Lower leg skin (tissue), 4 donors: Measurements from ENCODE around the gene KSR2. TPM values are rescaled to one million over a fixed set of nuclear protein-coding genes. Genes with fewer than 3 reads are reported as not detected.

Experiments
- DNase-seq, 2 donors: peaks; one replicate each; pipeline ENCODE4 v3.0.0-alpha.2; 2019; ENCODE audit warnings: low spot score in 2 of 2
- H3K4me3 ChIP-seq: fragments of 200-600 bp; sonication (generic); 2 replicates; pipeline ENCODE4 v1.5.1; 2017; ENCODE audit warnings: mild to moderate bottlenecking, low read depth; ENCODE audit not compliant: poor library complexity, severe bottlenecking
- POLR2A ChIP-seq, 2 donors: fragments of 450-650 bp; IDR thresholded peaks; one replicate each; pipeline ENCODE4 v1.6.1; 2016 to 2017; ENCODE audit warnings: antibody characterized with exemption in 2 of 2, mild to moderate bottlenecking in 1 of 2, moderate library complexity in 1 of 2
- WGBS, 2 donors: methylation state at CpG; one replicate each; pipeline ENCODE4 v1.1.5; 2018; 5-methylcytosine and 5-hydroxymethylcytosine counted together
- intact Hi-C: fragments of 100-400 bp; cut with DNase I; formaldehyde crosslinking; loops from one replicate; pipeline ENCODE4 v1.15.0; 2023; ENCODE audit warnings: low total_unique reads
- total RNA-seq, 4 donors: library from RNA; depleted of rRNA; stranded (reverse); fragments of >200 nt; gene quantifications; one replicate each; pipeline ENCODE4 v1.1.0, GENCODE V29; 2016
- TF ChIP-seq, protein P1 (sequence below), 3 donors: fragments of 450-650 bp; IDR thresholded peaks; one replicate each; pipeline ENCODE4 v1.5.1; 2016; ENCODE audit warnings: antibody characterized with exemption in 3 of 3, mild to moderate bottlenecking in 3 of 3, moderate library complexity in 2 of 3

The KSR2 gene
- total RNA-seq, 4 donors from 2014 or later, result 0.17 to 0.84 (median 0.35) TPM

DNA sequence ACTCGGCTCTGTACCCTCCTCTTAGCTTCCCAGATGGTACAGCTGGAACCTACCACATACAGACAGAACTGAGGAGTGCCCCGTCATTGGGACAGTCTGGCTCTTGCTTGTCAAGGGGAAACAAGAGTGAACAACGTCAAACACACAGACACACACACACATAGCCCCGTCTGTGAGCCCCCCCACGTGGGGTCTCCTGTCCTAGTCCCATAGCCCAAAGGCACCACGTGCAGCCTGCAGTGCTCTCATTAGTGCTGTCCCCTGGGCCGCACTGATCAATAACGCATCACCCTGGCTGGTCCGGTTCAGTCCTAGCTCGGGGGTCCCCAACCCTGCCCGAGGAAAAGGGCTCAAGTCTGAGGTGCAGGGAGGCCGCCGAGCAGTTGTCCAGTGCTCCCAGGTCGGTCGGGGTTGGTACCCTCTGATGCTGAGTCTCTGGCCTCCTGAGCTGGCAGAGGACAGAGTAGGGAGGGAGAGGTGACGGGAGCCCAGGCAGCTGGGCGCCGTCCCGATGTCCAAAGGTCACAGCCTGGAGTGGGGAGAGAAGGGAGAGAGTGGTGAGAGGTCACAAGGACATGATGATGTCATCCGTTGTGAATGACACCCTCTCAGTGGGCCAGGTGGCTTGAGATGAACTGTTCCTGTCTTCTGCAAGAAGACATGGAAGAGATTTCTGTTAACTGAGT lies 502.0 kb downstream of the KSR2 start:
- intact Hi-C loops, result no loop called here
- DNase-seq, result no peak
- 77 to 80% methylated on average over 15 to 19 of the region's 20 CpGs for WGBS, 2 donors
- TF ChIP-seq POLR2A (IDR thresholded peaks at IDR 0.05), result no peak
- TF ChIP-seq, protein P1, sequence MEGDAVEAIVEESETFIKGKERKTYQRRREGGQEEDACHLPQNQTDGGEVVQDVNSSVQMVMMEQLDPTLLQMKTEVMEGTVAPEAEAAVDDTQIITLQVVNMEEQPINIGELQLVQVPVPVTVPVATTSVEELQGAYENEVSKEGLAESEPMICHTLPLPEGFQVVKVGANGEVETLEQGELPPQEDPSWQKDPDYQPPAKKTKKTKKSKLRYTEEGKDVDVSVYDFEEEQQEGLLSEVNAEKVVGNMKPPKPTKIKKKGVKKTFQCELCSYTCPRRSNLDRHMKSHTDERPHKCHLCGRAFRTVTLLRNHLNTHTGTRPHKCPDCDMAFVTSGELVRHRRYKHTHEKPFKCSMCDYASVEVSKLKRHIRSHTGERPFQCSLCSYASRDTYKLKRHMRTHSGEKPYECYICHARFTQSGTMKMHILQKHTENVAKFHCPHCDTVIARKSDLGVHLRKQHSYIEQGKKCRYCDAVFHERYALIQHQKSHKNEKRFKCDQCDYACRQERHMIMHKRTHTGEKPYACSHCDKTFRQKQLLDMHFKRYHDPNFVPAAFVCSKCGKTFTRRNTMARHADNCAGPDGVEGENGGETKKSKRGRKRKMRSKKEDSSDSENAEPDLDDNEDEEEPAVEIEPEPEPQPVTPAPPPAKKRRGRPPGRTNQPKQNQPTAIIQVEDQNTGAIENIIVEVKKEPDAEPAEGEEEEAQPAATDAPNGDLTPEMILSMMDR (IDR thresholded peaks at IDR 0.05), result no peak
- no peak overlapping the region for H3K4me3 ChIP-seq

DNA sequence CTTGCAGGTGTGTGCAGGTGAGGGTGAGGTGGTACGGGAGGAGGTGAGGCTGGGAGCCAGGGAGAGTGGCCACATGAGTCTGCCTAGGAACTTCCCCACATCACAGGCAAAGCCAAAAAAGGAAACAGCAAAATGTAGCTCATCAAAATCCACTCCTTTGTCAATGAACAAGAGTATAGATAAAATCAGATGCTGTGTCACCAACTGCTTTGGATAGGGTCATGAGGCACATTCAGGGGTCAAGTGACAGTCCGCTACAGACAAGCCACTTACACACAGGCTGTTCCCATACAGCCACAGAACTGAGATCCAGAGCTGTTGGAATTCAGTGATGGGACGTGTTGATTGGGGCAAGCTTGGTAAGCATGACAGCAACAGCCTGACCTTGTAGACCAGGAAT lies 507.1 kb downstream of the KSR2 start:
- 73 to 78% methylated on average over 3 of the region's 3 CpGs for WGBS, 2 donors
- TF ChIP-seq, protein P1 (IDR thresholded peaks at IDR 0.05), result no peak
- no peak for TF ChIP-seq POLR2A (IDR thresholded peaks at IDR 0.05)
- H3K4me3 ChIP-seq, result no peak overlapping the region
- intact Hi-C loops, result no loop called here
- DNase-seq, result no peak

DNA sequence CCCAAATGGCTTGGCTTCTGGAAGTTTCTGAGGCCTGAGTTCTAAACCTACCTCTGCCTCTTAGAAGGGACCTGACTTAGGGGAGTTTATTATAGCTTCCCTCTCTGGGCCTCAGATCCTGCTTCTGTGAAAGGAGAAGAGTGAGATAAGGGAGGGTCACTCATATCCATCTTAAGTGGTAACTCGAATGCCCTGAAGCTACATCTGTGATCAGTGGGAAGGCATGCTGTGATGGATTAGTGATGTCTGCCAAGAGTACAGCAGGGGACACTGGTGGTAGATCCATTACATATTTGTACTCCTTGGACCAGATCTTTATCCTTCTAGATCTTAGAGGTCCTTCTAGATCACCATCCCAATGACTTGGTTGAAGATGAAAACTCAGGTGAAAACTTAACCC lies 509.6 kb downstream of the KSR2 start:
- WGBS, 2 donors, result 89 to 92% methylated on average over 1 of the region's 1 CpG
- TF ChIP-seq, protein P1 (IDR thresholded peaks at IDR 0.05), result no peak
- no peak for TF ChIP-seq POLR2A (IDR thresholded peaks at IDR 0.05)
- no peak for DNase-seq
- intact Hi-C loops, result no loop called here
- no peak overlapping the region for H3K4me3 ChIP-seq

DNA sequence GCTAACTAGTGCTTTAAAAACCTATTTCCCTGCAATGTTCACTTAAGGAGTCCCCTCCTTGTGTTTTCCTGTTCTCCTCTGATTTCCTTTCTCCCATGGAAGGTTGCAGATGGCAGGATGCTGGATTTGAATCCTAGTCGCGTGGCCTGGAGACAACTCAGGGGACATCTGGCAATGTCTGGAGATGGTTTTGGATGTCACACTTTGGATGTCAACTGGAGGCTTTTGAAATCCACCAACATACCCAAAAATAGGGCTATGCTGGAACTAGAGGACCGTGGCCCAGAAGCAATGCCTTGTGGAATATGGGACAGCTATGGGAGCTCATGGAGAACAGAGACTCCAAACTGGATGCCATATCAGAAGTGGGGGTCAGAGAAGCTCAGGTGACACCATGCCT lies 511.6 kb downstream of the KSR2 start:
- TF ChIP-seq, protein P1 (IDR thresholded peaks at IDR 0.05), result no peak
- TF ChIP-seq POLR2A (IDR thresholded peaks at IDR 0.05), result no peak
- intact Hi-C loops, result no loop called here
- DNase-seq, result no peak
- H3K4me3 ChIP-seq, result no peak overlapping the region
- WGBS, 2 donors, result 84 to 88% methylated on average over 3 of the region's 3 CpGs

DNA sequence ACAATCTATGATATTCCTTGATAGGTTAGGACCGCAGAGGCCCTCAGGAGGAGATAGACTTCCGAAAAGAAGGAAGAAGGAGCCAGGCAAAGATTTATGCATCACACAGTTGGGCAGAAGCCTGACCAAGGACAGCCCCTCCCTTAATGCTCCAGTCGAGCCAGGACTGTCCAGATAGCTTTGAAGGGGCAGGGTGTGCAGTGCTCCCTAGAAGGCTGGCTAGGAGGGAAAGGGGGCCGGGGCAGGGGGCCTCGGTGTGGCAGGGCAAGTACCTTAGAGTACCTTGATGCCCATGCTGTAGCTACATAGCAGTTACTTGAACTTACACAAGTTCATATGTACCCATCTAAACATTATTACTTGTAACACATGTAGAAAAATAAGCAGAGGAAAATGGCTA lies 512.7 kb downstream of the KSR2 start:
- intact Hi-C loops, result no loop called here
- WGBS, 2 donors, result 67 to 74% methylated on average over 5 of the region's 5 CpGs
- TF ChIP-seq, protein P1 (IDR thresholded peaks at IDR 0.05), result no peak
- no peak for TF ChIP-seq POLR2A (IDR thresholded peaks at IDR 0.05)
- H3K4me3 ChIP-seq, result no peak overlapping the region
- no peak for DNase-seq

DNA sequence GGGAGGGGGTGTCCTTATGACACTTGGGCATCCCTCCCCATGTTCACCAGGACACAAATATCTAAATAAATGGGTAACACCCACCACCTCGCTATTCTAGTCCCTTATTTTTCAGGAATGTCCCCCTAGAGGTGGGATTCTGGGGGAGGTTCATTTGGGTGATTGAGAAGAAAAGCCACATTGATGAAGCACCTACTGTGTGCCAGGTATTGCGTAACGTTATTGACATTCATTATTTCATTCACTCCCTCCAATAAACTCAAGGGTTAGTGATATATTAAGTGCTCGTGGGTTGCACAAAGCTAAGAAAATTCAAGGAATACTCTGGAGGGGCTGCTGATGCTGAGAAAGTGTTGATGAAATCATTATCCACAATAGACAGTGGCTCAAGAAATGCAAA lies 514.8 kb downstream of the KSR2 start:
- no peak for DNase-seq
- intact Hi-C loops, result no loop called here
- no peak for TF ChIP-seq POLR2A (IDR thresholded peaks at IDR 0.05)
- TF ChIP-seq, protein P1 (IDR thresholded peaks at IDR 0.05), result no peak
- H3K4me3 ChIP-seq, result no peak overlapping the region
- WGBS, 2 donors, result 86 to 87% methylated on average over 4 of the region's 4 CpGs
